C4-2B (cell line): ENCODE data around the gene ANAPC2.

ENCODE experiments used
- ZFX ChIP-seq: fragments of 450-650 bp; IDR thresholded peaks from 2 replicates; pipeline ENCODE4 v1.6.1; 2017
- TF ChIP-seq, protein P1 (sequence below): fragments of 450-650 bp; conservative IDR thresholded peaks from 2 replicates; pipeline ENCODE4 v1.5.1; 2017; ENCODE audit warnings: mild to moderate bottlenecking

DNA sequence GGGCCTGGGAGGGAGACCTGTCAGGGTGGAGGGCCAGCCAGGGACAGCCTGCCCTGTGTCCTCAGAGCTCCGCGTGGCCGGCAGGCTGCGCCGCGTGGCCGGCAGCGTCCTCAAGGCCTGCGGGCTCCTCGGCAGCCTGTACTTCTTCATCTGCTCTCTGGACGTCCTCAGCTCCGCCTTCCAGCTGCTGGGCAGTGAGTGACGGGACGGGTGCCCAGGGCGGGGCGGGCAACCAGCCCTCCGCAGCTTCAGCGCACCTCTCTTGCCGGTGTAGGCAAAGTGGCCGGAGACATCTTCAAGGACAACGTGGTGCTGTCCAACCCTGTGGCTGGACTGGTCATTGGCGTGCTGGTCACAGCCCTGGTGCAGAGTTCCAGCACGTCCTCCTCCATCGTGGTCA lies 44.1 kb upstream of the ANAPC2 start:
- TF ChIP-seq, protein P1, sequence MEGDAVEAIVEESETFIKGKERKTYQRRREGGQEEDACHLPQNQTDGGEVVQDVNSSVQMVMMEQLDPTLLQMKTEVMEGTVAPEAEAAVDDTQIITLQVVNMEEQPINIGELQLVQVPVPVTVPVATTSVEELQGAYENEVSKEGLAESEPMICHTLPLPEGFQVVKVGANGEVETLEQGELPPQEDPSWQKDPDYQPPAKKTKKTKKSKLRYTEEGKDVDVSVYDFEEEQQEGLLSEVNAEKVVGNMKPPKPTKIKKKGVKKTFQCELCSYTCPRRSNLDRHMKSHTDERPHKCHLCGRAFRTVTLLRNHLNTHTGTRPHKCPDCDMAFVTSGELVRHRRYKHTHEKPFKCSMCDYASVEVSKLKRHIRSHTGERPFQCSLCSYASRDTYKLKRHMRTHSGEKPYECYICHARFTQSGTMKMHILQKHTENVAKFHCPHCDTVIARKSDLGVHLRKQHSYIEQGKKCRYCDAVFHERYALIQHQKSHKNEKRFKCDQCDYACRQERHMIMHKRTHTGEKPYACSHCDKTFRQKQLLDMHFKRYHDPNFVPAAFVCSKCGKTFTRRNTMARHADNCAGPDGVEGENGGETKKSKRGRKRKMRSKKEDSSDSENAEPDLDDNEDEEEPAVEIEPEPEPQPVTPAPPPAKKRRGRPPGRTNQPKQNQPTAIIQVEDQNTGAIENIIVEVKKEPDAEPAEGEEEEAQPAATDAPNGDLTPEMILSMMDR: no peak
- TF ChIP-seq ZFX: 0 out of 2 replicates have a peak, but pooled peaks have one; percentile 29
